ENCODE data around the gene ACSM2B. TPM values are rescaled to one million over a fixed set of nuclear protein-coding genes. Genes with fewer than 3 reads are reported as not detected.
"Not testable (repeated sequence)": the region's sequence is repeated elsewhere in the genome, so short reads cannot be mapped to it uniquely, and the experiment has no call there.

Gene ACSM2B
- total RNA-seq, 1 donor from 2014 or later, result not detected

GRCh38 chr16:20540603-20541316 is 35.4 kb downstream of the ACSM2B start:
- not testable (repeated sequence) for DNase-seq (ENCODE audit: low spot score in 2 of 2); FAIRE-seq

GRCh38 chr16:20538687-20539086 is 37.5 kb downstream of the ACSM2B start:
- DNase-seq (ENCODE audit: low spot score in 2 of 2) (no peak), FAIRE-seq (no peak)

- FAIRE-seq (no peak), DNase-seq (ENCODE audit: low spot score in 2 of 2) (no peak)
Measured at GRCh38 chr16:20538181-20538580, 38.0 kb downstream of the ACSM2B start.

GRCh38 chr16:20536669-20537068 is 39.5 kb downstream of the ACSM2B start:
- not testable (repeated sequence) for FAIRE-seq; DNase-seq (ENCODE audit: low spot score in 2 of 2)

GRCh38 chr16:20532284-20532792 is 43.8 kb downstream of the ACSM2B start:
- DNase-seq (ENCODE audit: low spot score in 2 of 2); FAIRE-seq: not testable (repeated sequence)

- not testable (repeated sequence) for FAIRE-seq; DNase-seq (ENCODE audit: low spot score in 2 of 2)
Measured at GRCh38 chr16:20531795-20532194, 44.4 kb downstream of the ACSM2B start.

GRCh38 chr16:20520103-20520502 is 56.1 kb downstream of the ACSM2B start:
- FAIRE-seq, result no peak

GRCh38 chr16:20519231-20519630 is 56.9 kb downstream of the ACSM2B start:
- FAIRE-seq, result no peak
- no peak for DNase-seq (ENCODE audit: low spot score in 2 of 2)

More at GRCh38 chr16:20520103-20520502, 56.1 kb downstream of the ACSM2B start:
- no peak for DNase-seq (ENCODE audit: low spot score in 2 of 2)

- FAIRE-seq (no peak), DNase-seq (ENCODE audit: low spot score in 2 of 2) (no peak)
Measured at GRCh38 chr16:20517149-20517548, 59.0 kb downstream of the ACSM2B start.

GRCh38 chr16:20515688-20516090 is 60.5 kb downstream of the ACSM2B start:
- DNase-seq (ENCODE audit: low spot score in 2 of 2) (no peak), FAIRE-seq (no peak)

GRCh38 chr16:20510323-20510722 is 65.8 kb downstream of the ACSM2B start:
- no peak for DNase-seq (ENCODE audit: low spot score in 2 of 2)
- FAIRE-seq, result no peak

GRCh38 chr16:20507280-20507679 is 68.9 kb downstream of the ACSM2B start:
- DNase-seq (ENCODE audit: low spot score in 2 of 2), result no peak
- no peak for FAIRE-seq

GRCh38 chr16:20504418-20504817 is 71.7 kb downstream of the ACSM2B start:
- DNase-seq (ENCODE audit: low spot score in 2 of 2), result no peak
- FAIRE-seq, result no peak

- not testable (repeated sequence) for DNase-seq (ENCODE audit: low spot score in 2 of 2); FAIRE-seq
Measured at GRCh38 chr16:20491448-20491847, 84.7 kb downstream of the ACSM2B start.

GRCh38 chr16:20490994-20491393 is 85.2 kb downstream of the ACSM2B start:
- not testable (repeated sequence) for FAIRE-seq; DNase-seq (ENCODE audit: low spot score in 2 of 2)

Small RNAs within 50 kb of the gene (small RNA-seq; reads per million reads assigned to genes)
- not detected for gene AC141273.3

Other genes with a start within 250 kb of the ACSM2B start
- under 0.01 TPM for gene GP2, start 248.9 kb downstream of the ACSM2B start, total RNA-seq
- not detected for gene UMOD, start 223.7 kb downstream of the ACSM2B start, total RNA-seq
- gene PDILT, start 171.6 kb downstream of the ACSM2B start, total RNA-seq, result not detected
- under 0.01 TPM for gene ACSM5, start 166.8 kb downstream of the ACSM2B start, total RNA-seq
- gene ACSM2A, start 124.8 kb downstream of the ACSM2B start, total RNA-seq, result not detected
- not detected for gene ACSM1, start 121.3 kb upstream of the ACSM2B start, total RNA-seq
- gene THUMPD1, start 165.5 kb upstream of the ACSM2B start, total RNA-seq, result 75.8 TPM
- gene ACSM3, start 187.6 kb upstream of the ACSM2B start, total RNA-seq, result 1.6 TPM
- gene ERI2, start 230.1 kb upstream of the ACSM2B start, total RNA-seq, result 22.0 TPM
- 7.7 TPM for gene REXO5, start 230.2 kb upstream of the ACSM2B start, total RNA-seq

Data from frontal cortex (tissue), 4 donors.